Calu3 (cell line): ENCODE measurements around the gene ETS1. TPM values are rescaled to one million over a fixed set of nuclear protein-coding genes. Genes with fewer than 3 reads are reported as not detected.
"Not testable (repeated sequence)": the region's sequence is repeated elsewhere in the genome, so short reads cannot be mapped to it uniquely, and the experiment has no call there.

Experiments
- BruUV-seq: library from RNA; stranded (reverse); fragments of 400-500 nt; replicated peaks from 2 replicates; lab custom pipeline; 2021; lab: Mats Ljungman, UMichigan
- CTCF ChIA-PET: fragments of 300-600 bp; sonication (Branson Sonifier 250); formaldehyde crosslinking; loops from one replicate; lab custom pipeline; 2022; ENCODE audit warnings: antibody characterized with exemption; lab: Charles Lee
- DNase-seq: peaks from one replicate; pipeline ENCODE4 v3.0.0; 2022
- H3K27ac Mint-ChIP-seq: one replicate; pipeline ENCODE4 v1.8.0; 2022; ENCODE audit warnings: mixed read lengths; ENCODE audit not compliant: unreplicated experiment
- H3K27me3 Mint-ChIP-seq: one replicate; pipeline ENCODE4 v1.8.0; 2022; ENCODE audit warnings: mixed read lengths; ENCODE audit not compliant: unreplicated experiment
- H3K36me3 Mint-ChIP-seq: one replicate; pipeline ENCODE4 v1.8.0; 2022; ENCODE audit warnings: mild to moderate bottlenecking, moderate library complexity, mixed read lengths; ENCODE audit not compliant: insufficient read depth, unreplicated experiment
- H3K4me1 Mint-ChIP-seq: one replicate; pipeline ENCODE4 v1.8.0; 2022; ENCODE audit warnings: mild to moderate bottlenecking, low read depth, mixed read lengths; ENCODE audit not compliant: unreplicated experiment
- H3K4me3 Mint-ChIP-seq: one replicate; pipeline ENCODE4 v1.8.0; 2022; ENCODE audit warnings: mild to moderate bottlenecking, low read depth, moderate library complexity, mixed read lengths; ENCODE audit not compliant: unreplicated experiment
- H3K9me3 Mint-ChIP-seq: one replicate; pipeline ENCODE4 v1.8.0; 2022; ENCODE audit warnings: low read depth, mixed read lengths; ENCODE audit not compliant: unreplicated experiment
- intact Hi-C: fragments of 100-400 bp; cut with micrococcal nuclease; formaldehyde crosslinking; loops from one replicate; pipeline ENCODE4 v1.10.0; 2022; ENCODE audit not compliant: unreplicated experiment
- total RNA-seq: library from RNA; stranded (reverse); gene quantifications from 2 replicates; pipeline ENCODE4 v1.2.3, GENCODE V29; 2022
- TF ChIP-seq, protein P1 (sequence below): fragments of 200-600 bp; IDR thresholded peaks from one replicate; pipeline ENCODE4 v1.8.0; 2022; ENCODE audit warnings: antibody characterized with exemption; ENCODE audit not compliant: unreplicated experiment

ETS1 gene
- total RNA-seq, 1 experiment from 2014 or later, result 38.4 TPM

DNA sequence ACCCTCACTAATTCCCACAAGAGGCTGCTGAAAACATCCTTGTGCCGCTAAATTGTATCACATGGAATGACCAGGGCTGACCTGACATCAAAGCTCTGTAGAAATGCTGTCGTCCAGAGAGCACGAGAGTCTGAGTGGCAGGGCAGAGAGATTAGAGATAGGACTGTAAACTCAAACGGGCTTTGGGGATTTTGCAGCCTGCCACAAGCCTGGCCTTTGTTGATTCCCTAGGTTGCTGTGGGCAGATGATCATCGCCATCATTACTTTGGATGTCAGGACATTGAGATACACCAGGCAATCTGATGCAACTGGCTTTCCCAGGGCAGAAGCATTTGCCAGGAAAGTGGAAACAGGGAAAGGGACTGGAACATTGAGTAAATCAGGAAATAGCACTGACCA is 131.6 kb downstream of the ETS1 start:
- Mint-ChIP-seq H3K4me1 (peaks cover 34% of the 10 kb centered on the region), H3K9me3 (no peaks in the 10 kb centered on the region), H3K36me3 (peaks cover 16% of the 10 kb centered on the region), H3K4me3 (no peak overlapping the region), H3K27ac (no peak overlapping the region), H3K27me3 (no peaks in the 10 kb centered on the region)
- TF ChIP-seq, protein P1, sequence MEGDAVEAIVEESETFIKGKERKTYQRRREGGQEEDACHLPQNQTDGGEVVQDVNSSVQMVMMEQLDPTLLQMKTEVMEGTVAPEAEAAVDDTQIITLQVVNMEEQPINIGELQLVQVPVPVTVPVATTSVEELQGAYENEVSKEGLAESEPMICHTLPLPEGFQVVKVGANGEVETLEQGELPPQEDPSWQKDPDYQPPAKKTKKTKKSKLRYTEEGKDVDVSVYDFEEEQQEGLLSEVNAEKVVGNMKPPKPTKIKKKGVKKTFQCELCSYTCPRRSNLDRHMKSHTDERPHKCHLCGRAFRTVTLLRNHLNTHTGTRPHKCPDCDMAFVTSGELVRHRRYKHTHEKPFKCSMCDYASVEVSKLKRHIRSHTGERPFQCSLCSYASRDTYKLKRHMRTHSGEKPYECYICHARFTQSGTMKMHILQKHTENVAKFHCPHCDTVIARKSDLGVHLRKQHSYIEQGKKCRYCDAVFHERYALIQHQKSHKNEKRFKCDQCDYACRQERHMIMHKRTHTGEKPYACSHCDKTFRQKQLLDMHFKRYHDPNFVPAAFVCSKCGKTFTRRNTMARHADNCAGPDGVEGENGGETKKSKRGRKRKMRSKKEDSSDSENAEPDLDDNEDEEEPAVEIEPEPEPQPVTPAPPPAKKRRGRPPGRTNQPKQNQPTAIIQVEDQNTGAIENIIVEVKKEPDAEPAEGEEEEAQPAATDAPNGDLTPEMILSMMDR, result no peak
- no TSS peak for BruUV-seq
- CTCF ChIA-PET, result no interaction called here
- DNase-seq, result no peak
- intact Hi-C loops, result no loop called here

DNA sequence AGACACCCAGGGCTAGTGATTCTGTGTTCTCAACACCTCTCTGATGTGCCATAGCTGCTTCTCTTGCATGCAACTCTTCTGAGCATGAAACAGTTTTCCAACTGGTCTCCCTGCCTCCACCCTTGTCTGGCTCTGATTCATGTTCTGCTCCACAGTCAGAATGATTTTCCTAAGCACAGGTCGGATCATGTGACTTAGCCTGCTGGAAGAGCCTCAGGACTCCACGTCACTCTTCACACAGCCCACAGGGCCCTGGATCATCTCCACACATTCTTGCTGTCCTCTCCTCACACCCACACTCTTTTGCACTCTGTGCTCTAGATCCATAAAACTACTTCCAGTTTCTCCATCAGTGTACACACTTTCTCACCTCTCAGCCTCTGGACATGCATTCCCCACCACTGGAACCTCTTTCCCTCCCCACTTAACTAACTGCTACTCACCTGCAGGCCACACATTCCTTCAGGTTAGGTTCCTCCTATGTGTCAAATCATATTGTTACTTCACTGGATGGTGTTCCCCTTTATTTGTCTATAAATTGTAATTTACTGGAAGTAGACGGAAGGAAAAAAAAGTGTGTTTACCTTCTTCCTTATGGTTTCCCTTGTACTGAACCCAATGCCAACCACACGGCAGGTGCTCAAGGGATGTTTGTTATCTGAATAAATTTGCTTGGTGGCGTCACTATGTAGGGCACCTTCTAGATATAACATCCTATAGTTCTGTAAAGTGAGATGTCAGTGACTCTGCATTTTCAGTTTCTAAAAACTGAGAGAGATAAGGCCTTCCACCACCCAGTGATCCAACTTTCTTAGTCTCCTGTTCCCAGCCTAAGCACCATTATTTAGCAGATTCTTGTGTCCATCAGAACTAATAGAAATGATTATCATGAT is 133.7 kb downstream of the ETS1 start:
- Mint-ChIP-seq H3K4me1 (peaks cover 43% of the 10 kb centered on the region), H3K9me3 (no peaks in the 10 kb centered on the region), H3K27ac (no peak overlapping the region), H3K36me3 (peaks cover 18% of the 10 kb centered on the region), H3K4me3 (no peak overlapping the region), H3K27me3 (no peaks in the 10 kb centered on the region)
- CTCF ChIA-PET, result no interaction called here
- TF ChIP-seq, protein P1, result no peak
- no peak for DNase-seq
- intact Hi-C loops, result no loop called here
- BruUV-seq, result no TSS peak

DNA sequence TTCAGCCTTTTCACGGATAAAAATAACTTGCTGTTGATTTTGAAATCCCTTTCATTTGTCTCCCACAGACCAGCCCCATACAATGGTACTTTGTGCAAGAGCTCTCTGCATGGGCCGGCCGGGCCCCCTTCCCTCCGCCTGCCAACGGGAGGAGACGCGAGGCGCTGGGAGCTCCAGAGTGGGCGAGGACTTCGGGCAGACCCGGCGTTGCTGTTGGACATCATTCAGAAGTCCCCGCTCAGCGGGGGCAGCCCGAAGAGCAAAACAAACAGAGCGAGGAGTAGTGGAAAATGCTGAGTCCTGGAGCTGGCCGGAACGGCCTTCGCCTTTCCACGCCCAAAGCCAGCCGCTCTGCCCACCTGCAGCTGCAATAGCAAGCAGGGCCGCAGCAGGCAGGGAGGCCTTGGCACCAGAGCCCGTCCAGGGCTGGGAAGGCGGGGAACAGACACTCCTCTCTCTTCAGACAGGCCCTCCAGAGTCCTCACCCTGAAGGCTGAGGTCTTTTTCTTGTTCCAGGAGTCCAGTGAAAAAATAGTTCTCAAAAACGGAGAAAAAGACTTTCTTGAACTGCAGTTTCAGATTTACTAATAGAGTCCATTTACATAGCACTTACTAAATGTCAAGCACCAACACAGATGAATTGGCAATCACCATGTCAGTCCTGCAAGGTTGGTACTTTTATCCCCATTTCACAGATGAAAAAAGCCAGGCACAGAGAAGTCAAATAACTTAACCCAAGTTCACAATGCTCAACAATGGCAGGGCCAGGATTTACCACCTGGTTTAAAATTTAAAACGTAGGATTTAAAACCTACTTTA is 135.5 kb downstream of the ETS1 start:
- Mint-ChIP-seq H3K9me3 (no peaks in the 10 kb centered on the region), H3K27ac (peak overlapping the region; percentile 1), H3K36me3 (peaks cover 23% of the 10 kb centered on the region), H3K27me3 (no peaks in the 10 kb centered on the region), H3K4me3 (peak overlapping the region; percentile 41), H3K4me1 (peaks cover 51% of the 10 kb centered on the region)
- CTCF ChIA-PET, result interaction anchor here (1.2 to 1.4 kb wide), 2 partner anchors 16 to 161 kb away, joined by 3 to 4 read pairs; no protein-coding TSS in a partner anchor
- DNase-seq, result peak; percentile 50
- TF ChIP-seq, protein P1, result no peak
- intact Hi-C loops, result no loop called here
- BruUV-seq, result no TSS peak

DNA sequence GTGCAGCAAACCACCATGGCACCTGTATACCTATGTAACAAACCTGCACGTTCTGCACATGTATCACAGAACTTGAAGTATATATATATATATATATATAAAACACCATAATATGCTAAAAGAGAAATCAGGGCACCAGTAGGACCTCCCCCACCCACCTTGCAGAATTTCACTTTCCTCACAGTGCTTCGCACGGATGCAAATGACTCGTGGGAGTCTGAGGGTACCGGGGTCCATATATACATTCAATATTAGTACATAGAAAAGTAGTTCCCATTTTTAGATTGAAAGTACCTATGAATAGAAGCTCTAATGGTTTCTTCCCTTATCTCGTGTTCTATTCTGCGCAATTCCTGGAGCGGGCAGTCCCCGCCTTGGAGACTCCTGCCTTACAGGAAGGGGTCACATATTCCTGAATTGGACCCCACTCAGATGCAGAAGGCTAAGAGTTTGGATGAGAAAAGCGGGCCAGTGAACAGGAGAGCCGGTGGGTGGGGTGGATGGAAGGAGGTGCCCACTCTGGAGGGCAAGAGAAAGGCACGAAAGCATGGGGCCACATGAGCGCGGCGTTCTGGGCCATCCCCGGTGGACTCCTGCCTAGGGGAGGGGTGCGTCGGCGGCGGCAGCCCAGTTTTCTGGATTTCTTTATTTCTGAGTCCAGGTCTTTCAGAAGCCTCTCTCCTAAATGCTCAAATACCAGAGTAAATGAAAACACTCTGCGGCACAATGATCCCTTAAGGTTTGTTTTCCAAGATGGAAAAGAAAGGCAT is 136.3 kb downstream of the ETS1 start:
- DNase-seq, result no peak
- peaks cover 55% of the 10 kb centered on the region for H3K4me1 Mint-ChIP-seq
- H3K27me3 Mint-ChIP-seq, result no peaks in the 10 kb centered on the region
- TF ChIP-seq, protein P1, result no peak
- H3K27ac Mint-ChIP-seq, result peak overlapping the region; percentile 1
- no peaks in the 10 kb centered on the region for H3K9me3 Mint-ChIP-seq
- no TSS peak for BruUV-seq
- peak overlapping the region; percentile 41 for H3K4me3 Mint-ChIP-seq
- H3K36me3 Mint-ChIP-seq, result peaks cover 23% of the 10 kb centered on the region
- CTCF ChIA-PET, result interaction anchor here (1.2 to 1.4 kb wide), 2 partner anchors 17 to 161 kb away, joined by 3 to 4 read pairs; no protein-coding TSS in a partner anchor
- intact Hi-C loops, result no loop called here

DNA sequence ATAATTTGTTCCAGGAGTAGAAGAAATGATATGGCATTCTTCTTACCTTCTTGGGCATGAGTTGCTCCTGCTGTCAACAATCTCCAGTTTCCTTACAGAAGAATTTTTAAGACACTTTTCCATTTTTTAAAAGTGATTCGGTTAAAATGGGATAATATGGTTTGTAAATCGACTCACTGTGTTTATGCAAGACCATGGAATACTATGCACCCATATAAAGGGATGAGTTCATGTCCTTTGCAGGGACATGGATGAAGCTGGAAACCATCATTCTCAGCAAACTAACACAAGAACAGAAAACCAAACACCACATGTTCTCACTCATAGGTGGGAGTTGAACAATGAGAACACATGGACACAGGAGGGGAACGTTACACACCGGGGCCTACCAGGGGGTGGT is 136.9 kb downstream of the ETS1 start:
- peaks cover 55% of the 10 kb centered on the region for H3K4me1 Mint-ChIP-seq
- H3K27me3 Mint-ChIP-seq, H3K27ac Mint-ChIP-seq, H3K9me3 Mint-ChIP-seq, H3K4me3 Mint-ChIP-seq, DNase-seq, CTCF ChIA-PET, BruUV-seq, intact Hi-C loops: not testable (repeated sequence)
- H3K36me3 Mint-ChIP-seq, result peaks cover 20% of the 10 kb centered on the region
